ENCODE data around the gene MAML2.

Gene MAML2

DNA sequence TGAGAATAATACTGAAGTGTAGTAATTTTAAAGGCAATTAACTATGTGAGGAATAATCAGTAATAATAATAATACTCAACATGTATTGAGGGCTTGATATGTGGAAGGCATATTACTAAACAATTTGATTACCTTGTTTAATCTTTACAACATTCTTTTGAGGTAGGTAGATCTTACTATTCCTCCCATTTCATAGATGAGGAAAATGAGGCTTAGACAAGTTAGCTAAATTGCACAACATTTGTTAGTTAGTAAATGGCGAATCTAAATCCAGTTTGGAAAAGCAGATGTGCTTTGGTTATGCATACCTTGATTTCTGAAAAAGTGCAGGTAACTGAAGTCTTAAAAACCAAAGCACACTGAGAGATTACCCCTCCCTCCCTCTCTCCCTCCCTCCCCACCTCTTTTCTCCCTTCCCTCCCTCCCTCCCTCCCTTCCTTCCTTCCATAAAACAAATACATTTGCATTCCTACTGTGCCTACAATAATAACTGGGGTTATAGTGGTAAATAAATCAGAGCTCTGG lies 326.0 kb downstream of the MAML2 start:
- Histone ChIP-seq H3K27me3 (no peaks in the 10 kb centered on the region), H3K27ac (no peak overlapping the region), H3K36me3 (no peaks in the 10 kb centered on the region), H3K4me3 (no peak overlapping the region), H3K4me1 (peaks cover 40% of the 10 kb centered on the region), H4K20me1 (no peaks in the 10 kb centered on the region), H3K4me2 (no peak overlapping the region), H3K9me3 (no peaks in the 10 kb centered on the region), H3K9ac (no peak overlapping the region)
- TF ChIP-seq Cebpa-rat (IDR thresholded peaks at IDR 0.05), result no peak

DNA sequence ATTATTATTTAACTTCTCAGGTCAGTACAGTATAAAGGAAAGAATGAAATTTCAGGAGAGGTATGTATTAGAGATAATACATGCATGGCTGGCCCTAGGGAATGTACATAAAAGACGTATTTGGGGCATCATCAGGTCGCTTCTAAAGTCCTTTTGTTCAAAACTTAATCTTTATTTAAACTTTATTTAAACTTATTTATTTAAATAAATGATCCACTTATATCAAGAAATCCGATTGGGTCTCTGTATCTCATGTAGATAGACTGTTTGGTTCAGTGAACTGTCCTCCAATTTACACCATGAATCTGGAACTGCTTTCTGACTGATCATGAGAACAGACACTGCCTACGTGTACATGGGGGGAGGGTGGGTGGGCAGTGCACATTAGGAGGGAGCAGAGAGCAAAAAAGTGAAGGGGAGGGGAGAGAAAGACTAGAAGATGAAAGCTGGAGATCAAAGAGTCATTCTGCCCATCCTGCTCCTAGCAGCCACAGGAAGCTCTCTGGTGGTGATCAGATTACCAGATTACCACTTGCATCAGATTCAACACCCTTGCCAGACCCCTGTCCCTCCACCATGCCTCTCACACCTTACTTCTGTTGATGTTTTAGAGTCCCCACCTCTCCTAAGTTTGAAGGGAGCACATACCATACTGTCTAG lies 327.0 kb downstream of the MAML2 start:
- peak overlapping the region; percentile 79; the same call in 1 of the 2 replicates for H3K4me2 ChIP-seq
- H3K4me1 ChIP-seq, result peaks cover 50% of the 10 kb centered on the region
- H3K4me3 ChIP-seq, result no peak overlapping the region
- no peaks in the 10 kb centered on the region for H3K36me3 ChIP-seq
- no peak overlapping the region for H3K27ac ChIP-seq
- no peaks in the 10 kb centered on the region for H3K27me3 ChIP-seq
- H4K20me1 ChIP-seq, result no peaks in the 10 kb centered on the region
- H3K9ac ChIP-seq, result no peak overlapping the region
- TF ChIP-seq Cebpa-rat (IDR thresholded peaks at IDR 0.05), result no peak
- H3K9me3 ChIP-seq, result no peaks in the 10 kb centered on the region

DNA sequence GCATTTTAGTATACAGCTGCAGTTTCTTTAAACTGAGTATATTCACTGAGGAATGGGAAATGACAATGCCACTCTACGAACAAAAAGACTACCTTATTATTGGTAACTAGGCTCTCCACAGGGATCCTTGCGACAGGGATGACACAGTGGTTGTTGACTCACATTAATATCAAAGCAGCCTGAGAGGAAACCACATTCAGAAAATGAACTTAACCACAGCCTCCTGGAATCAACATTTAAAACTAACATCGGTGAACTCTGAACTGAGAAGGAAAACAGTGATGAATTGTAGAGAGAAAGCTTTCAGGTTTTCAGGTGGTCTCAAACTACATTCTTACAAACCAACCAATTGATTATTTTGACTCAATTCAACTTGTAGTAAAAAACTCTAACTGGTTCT lies 328.8 kb downstream of the MAML2 start:
- H3K9me3 ChIP-seq, result no peaks in the 10 kb centered on the region
- no peaks in the 10 kb centered on the region for H3K36me3 ChIP-seq
- no peaks in the 10 kb centered on the region for H3K27me3 ChIP-seq
- peaks cover 51% of the 10 kb centered on the region for H3K4me1 ChIP-seq
- peak overlapping the region; percentile 51; the same call in 1 of the 2 replicates for H3K9ac ChIP-seq
- no peak overlapping the region for H3K4me3 ChIP-seq
- peak overlapping the region; percentile 65 for H3K27ac ChIP-seq
- H3K4me2 ChIP-seq, result peak overlapping the region; percentile 79
- H4K20me1 ChIP-seq, result no peaks in the 10 kb centered on the region
- no peak for TF ChIP-seq Cebpa-rat (IDR thresholded peaks at IDR 0.05)

DNA sequence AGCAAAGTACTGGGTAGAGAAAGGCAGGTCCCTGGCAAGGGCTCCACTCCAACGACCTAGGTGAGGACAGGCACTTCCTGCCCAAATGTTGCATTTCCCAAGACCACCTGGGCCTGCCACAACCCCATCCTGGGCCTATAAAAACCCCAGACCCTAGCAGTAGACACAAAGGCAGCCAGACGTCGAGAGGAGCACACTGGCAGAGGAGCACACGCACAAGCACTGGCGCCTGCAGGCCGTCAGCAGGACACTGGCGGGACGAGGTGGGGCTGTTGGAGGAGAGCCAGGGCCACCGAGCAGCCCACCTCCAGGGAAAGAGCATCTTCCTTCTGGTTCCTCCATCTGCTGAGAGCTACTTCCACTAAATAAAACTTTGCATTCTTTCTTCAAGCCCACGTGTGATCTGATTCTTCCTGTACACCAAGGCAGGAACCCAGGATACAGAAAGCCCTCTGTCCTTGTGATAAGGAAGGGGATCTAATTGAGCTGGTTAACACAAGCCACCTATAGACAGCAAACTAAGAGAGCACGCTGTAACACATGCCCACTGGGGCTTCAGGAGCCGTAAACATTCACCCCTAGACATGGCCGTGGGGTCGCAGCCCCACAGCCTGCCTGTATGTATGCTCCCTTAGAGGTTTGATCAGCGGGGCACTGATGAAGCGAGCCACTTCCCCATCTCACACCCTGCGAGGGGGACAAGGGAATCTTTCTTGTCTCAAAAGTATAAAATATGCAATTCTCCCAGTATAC lies 329.4 kb downstream of the MAML2 start:
- H3K4me2 ChIP-seq, result peak overlapping the region; percentile 79
- no peak overlapping the region for H3K4me3 ChIP-seq
- no peaks in the 10 kb centered on the region for H4K20me1 ChIP-seq
- no peaks in the 10 kb centered on the region for H3K9me3 ChIP-seq
- H3K27ac ChIP-seq, result peak overlapping the region; percentile 65
- peaks cover 51% of the 10 kb centered on the region for H3K4me1 ChIP-seq
- H3K9ac ChIP-seq, result peak overlapping the region; percentile 51; the same call in 1 of the 2 replicates
- no peaks in the 10 kb centered on the region for H3K36me3 ChIP-seq
- no peak for TF ChIP-seq Cebpa-rat (IDR thresholded peaks at IDR 0.05)
- H3K27me3 ChIP-seq, result no peaks in the 10 kb centered on the region

DNA sequence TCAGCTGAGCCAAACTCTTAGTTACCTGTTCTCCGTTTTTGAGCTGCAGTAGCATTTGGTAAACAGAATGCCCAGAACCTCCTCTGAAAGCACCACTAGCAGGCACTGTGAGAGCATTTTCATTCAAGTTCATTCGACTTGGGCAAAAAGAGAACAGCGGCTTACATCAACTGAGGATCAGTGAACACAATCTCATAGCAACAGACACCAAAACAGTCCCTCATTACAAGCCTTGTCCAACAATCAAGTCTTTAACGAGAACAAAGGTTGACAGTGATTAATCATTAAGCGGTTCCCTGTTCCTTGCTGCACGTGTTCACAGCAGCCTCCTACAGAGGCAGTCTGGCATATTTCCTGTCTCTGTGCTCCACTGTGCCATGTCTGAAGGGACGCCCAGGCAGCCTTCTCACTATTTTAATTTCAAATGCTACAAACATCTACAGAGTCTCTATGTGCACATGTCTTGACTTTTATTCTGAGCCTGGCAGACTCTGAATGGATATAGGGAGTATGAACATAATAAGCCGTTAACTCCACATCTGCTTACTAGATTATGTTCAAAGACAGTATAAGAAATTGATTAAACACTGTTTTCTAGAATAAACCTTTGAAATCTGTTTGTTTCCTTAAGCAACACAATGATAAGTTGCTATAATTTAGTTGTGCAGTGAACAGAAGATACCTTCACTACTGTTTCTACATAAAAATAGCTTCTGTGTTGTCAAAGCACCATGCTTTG lies 330.7 kb downstream of the MAML2 start:
- Histone ChIP-seq H3K27ac (peak overlapping the region; percentile 65), H3K9ac (no peak overlapping the region; the same call in 1 of the 2 replicates), H3K27me3 (no peaks in the 10 kb centered on the region), H3K36me3 (no peaks in the 10 kb centered on the region), H4K20me1 (no peaks in the 10 kb centered on the region), H3K9me3 (no peaks in the 10 kb centered on the region), H3K4me1 (peaks cover 51% of the 10 kb centered on the region), H3K4me3 (no peak overlapping the region), H3K4me2 (peak overlapping the region; percentile 79)
- TF ChIP-seq Cebpa-rat (IDR thresholded peaks at IDR 0.05), result no peak

DNA sequence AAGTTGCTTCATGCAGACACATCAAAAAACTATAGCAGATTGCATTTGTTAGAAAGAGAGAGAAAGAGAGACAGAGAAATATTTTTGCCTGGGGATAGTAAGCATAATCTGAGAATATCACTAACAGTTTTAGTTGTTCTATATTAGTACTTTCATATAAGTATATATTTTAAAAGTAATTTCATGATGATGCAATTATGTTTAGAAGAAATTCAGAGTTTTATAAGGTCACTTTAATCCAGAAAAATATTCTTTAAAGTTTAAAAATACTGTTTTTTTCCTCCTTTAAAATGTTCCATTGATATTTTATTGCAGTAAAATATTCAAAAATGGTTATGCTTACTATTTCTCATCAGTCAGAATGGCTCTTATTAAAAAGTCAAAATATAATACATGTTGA lies 332.3 kb downstream of the MAML2 start:
- Histone ChIP-seq H3K4me1 (peaks cover 48% of the 10 kb centered on the region), H3K4me2 (no peak overlapping the region), H3K36me3 (no peaks in the 10 kb centered on the region), H3K27me3 (no peaks in the 10 kb centered on the region), H3K4me3 (no peak overlapping the region), H3K9ac (no peak overlapping the region), H3K27ac (no peak overlapping the region), H3K9me3 (no peaks in the 10 kb centered on the region), H4K20me1 (no peaks in the 10 kb centered on the region)
- no peak for TF ChIP-seq Cebpa-rat (IDR thresholded peaks at IDR 0.05)

DNA sequence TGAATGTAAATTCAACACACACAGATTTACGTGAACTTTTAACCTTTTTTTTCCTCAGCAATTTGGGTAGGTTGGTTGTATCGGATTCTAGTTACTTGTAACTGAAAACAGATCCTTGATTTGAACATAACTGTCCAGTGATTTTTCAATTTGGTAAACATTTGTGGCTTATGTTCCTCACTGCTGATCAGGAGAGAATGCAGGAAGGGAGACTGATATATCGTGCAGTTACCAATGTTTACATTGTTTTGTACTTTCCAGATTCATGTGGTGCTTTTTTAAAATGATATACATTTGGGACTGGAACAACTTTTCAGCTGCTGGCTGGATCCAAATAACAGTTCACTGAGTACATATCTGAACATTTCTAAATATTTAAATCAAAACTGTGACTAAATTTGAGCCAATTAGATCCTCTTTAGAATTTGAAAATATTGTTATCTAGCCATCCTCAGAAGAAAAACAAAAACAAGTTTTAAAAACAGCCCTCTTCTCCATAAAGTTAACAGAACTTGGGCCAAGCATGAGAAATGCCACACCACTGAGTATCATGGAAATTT lies 334.8 kb downstream of the MAML2 start:
- H3K9me3 ChIP-seq, result no peaks in the 10 kb centered on the region
- H3K27ac ChIP-seq, result no peak overlapping the region
- H4K20me1 ChIP-seq, result no peaks in the 10 kb centered on the region

DNA sequence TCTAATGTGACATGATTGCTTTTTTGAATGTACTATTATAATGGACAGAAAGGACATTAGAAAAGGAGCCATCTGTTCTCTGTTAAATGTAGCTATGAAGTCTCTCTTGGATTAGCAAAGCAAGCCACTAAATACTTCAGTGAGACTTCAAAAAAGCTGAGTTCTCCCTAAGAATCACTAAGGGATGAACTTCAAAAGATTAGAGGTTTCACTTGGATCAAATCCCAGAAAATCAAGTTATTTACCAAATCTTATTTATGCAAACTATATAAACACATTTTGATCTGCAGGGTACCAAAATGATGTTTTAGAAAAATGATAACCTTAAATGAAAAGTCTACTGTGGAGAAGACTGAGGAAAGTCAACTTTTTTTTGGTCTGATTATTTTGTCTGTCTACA lies 337.0 kb downstream of the MAML2 start:
- Histone ChIP-seq H3K4me2 (no peak overlapping the region), H3K36me3 (no peaks in the 10 kb centered on the region)

More for the DNA sequence above, 334.8 kb downstream of the MAML2 start:
- no peak for TF ChIP-seq Cebpa-rat (IDR thresholded peaks at IDR 0.05)
- no peak overlapping the region for H3K9ac ChIP-seq
- no peak overlapping the region for H3K4me3 ChIP-seq
- peaks cover 24% of the 10 kb centered on the region for H3K4me1 ChIP-seq
- no peaks in the 10 kb centered on the region for H3K27me3 ChIP-seq
- H3K36me3 ChIP-seq, result no peaks in the 10 kb centered on the region
- no peak overlapping the region for H3K4me2 ChIP-seq

DNA sequence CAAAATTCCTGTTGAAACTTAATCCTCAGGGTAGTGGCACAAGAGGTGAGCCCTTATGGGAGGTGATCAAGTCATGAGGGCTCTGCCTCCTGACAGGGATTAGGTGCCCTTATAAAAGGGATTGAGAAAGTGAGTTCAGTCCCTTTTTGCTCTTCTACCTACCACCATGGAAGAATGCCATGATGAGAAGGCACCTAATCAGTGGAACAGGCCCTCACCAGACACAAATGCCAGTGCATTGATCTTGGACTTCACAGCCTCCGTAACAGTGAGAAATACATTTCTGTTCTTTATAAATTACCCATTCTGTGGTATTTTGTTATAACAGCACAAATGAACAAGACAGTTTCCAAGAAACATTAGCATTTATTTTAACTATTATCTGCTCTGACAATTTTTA lies 338.1 kb downstream of the MAML2 start:
- H3K4me1 ChIP-seq, result peaks cover 4% of the 10 kb centered on the region; the same call in 1 of the 2 replicates
- no peaks in the 10 kb centered on the region for H3K9me3 ChIP-seq
- TF ChIP-seq Cebpa-rat (IDR thresholded peaks at IDR 0.05), result no peak
- no peak overlapping the region for H3K4me2 ChIP-seq
- no peaks in the 10 kb centered on the region for H3K27me3 ChIP-seq
- no peak overlapping the region for H3K9ac ChIP-seq
- H3K36me3 ChIP-seq, result no peaks in the 10 kb centered on the region
- H3K4me3 ChIP-seq, result no peak overlapping the region
- H3K27ac ChIP-seq, result no peak overlapping the region
- no peaks in the 10 kb centered on the region for H4K20me1 ChIP-seq

More for the DNA sequence above, 337.0 kb downstream of the MAML2 start:
- Histone ChIP-seq H3K9me3 (no peaks in the 10 kb centered on the region), H4K20me1 (no peaks in the 10 kb centered on the region), H3K4me3 (no peak overlapping the region), H3K9ac (no peak overlapping the region), H3K27ac (no peak overlapping the region), H3K4me1 (0 out of 2 replicates have a peak, but pooled peaks cover 2% of the 10 kb centered on the region), H3K27me3 (no peaks in the 10 kb centered on the region)
- TF ChIP-seq Cebpa-rat (IDR thresholded peaks at IDR 0.05), result no peak
